SW480 (cell line): Measurements from ENCODE around the gene RPS6KB1.
"Not testable (repeated sequence)": the region's sequence is repeated elsewhere in the genome, so short reads cannot be mapped to it uniquely, and the experiment has no call there.

Source experiments
- DNase-seq: peaks from one replicate; pipeline ENCODE4 v3.0.0-alpha.2; 2016; ENCODE audit warnings: low spot score

RPS6KB1 gene

GRCh38 chr17:59872351-59872750 is 20.6 kb upstream of the RPS6KB1 start:
- DNase-seq, result no peak

- DNase-seq, result not testable (repeated sequence)
Observed at GRCh38 chr17:59873414-59873813, 19.5 kb upstream of the RPS6KB1 start.

GRCh38 chr17:59874376-59874775 is 18.5 kb upstream of the RPS6KB1 start:
- no peak for DNase-seq

- no peak for DNase-seq
Observed at GRCh38 chr17:59876107-59876506, 16.8 kb upstream of the RPS6KB1 start.

- no peak for DNase-seq
Observed at GRCh38 chr17:59877965-59878364, 15.0 kb upstream of the RPS6KB1 start.

GRCh38 chr17:59878624-59879023 is 14.3 kb upstream of the RPS6KB1 start:
- DNase-seq, result no peak

GRCh38 chr17:59884861-59885260 is 8.1 kb upstream of the RPS6KB1 start:
- DNase-seq, result no peak

- DNase-seq, result no peak
Observed at GRCh38 chr17:59888145-59888750, 4.7 kb upstream of the RPS6KB1 start.

- no peak for DNase-seq
Observed at GRCh38 chr17:59890720-59891119, 2.2 kb upstream of the RPS6KB1 start.

GRCh38 chr17:59892251-59892923 is 534 bp upstream of the RPS6KB1 start:
- no peak for DNase-seq

- DNase-seq, result peak; percentile 42
Observed at GRCh38 chr17:59893676-59894100, 767 bp downstream of the RPS6KB1 start.

GRCh38 chr17:59897090-59897489 is 4.2 kb downstream of the RPS6KB1 start:
- no peak for DNase-seq

GRCh38 chr17:59899099-59899498 is 6.2 kb downstream of the RPS6KB1 start:
- DNase-seq, result no peak

GRCh38 chr17:59901604-59902003 is 8.7 kb downstream of the RPS6KB1 start:
- DNase-seq, result no peak

- no peak for DNase-seq
Observed at GRCh38 chr17:59903455-59903854, 10.5 kb downstream of the RPS6KB1 start.

- DNase-seq, result no peak
Observed at GRCh38 chr17:59907467-59907866, 14.5 kb downstream of the RPS6KB1 start.

- peak; percentile 51 for DNase-seq
Observed at GRCh38 chr17:59914274-59914854, 21.4 kb downstream of the RPS6KB1 start.

- no peak for DNase-seq
Observed at GRCh38 chr17:59916446-59916845, 23.5 kb downstream of the RPS6KB1 start.

- not testable (repeated sequence) for DNase-seq
Observed at GRCh38 chr17:59920637-59921036, 27.7 kb downstream of the RPS6KB1 start.

- DNase-seq, result not testable (repeated sequence)
Observed at GRCh38 chr17:59930121-59930520, 37.2 kb downstream of the RPS6KB1 start.

- not testable (repeated sequence) for DNase-seq
Observed at GRCh38 chr17:59930768-59931167, 37.8 kb downstream of the RPS6KB1 start.

GRCh38 chr17:59933317-59933716 is 40.4 kb downstream of the RPS6KB1 start:
- DNase-seq, result not testable (repeated sequence)

- DNase-seq, result not testable (repeated sequence)
Observed at GRCh38 chr17:59940697-59941096, 47.8 kb downstream of the RPS6KB1 start.
